ENCODE measurements around the gene PHC2.

Gene PHC2, protein sequence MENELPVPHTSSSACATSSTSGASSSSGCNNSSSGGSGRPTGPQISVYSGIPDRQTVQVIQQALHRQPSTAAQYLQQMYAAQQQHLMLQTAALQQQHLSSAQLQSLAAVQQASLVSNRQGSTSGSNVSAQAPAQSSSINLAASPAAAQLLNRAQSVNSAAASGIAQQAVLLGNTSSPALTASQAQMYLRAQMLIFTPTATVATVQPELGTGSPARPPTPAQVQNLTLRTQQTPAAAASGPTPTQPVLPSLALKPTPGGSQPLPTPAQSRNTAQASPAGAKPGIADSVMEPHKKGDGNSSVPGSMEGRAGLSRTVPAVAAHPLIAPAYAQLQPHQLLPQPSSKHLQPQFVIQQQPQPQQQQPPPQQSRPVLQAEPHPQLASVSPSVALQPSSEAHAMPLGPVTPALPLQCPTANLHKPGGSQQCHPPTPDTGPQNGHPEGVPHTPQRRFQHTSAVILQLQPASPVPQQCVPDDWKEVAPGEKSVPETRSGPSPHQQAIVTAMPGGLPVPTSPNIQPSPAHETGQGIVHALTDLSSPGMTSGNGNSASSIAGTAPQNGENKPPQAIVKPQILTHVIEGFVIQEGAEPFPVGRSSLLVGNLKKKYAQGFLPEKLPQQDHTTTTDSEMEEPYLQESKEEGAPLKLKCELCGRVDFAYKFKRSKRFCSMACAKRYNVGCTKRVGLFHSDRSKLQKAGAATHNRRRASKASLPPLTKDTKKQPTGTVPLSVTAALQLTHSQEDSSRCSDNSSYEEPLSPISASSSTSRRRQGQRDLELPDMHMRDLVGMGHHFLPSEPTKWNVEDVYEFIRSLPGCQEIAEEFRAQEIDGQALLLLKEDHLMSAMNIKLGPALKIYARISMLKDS

DNA sequence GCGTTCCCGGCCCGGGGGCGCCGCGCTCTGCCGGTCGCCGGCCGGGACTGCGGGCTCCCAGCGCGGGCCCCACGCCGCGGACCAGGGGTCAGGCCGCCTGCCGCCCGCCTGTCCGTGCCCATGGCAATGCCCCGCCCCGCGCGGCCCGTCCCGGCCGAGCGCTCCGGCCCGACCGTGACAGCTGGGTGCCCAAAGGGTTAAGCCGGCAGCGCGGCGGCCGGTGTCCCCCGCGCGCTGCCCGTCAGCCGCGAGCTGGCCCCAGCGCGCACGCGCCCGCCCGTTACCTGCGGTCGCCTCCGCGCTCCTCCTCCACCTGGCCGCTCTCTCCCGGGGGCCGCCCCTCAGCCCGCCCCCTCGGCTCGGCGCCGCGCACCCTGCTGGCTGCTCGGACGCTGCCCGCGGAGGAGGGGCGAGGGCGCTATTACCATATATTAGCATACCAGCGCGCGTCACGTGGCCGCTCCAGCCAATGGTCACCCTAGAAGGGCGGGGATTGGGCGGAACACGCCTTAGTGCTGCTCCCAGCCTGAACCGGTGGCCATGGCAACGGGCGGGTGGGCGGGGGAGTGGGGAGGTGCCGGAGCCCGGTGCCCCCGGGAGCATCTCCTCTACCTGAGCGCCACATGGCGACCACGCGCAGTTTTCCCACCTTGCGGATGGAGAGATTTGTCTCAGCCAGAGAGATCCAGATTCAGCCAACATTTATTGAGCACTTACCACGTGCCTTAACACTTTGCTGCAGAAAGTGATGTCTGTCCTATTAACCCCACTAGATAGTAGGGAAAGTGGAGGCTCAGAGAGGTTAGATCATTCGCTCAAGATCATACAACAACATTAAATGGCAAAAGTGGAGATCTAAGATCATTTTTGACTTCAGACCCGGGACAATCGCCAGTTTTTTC lies at the start of gene PHC2:
Gene PHC2 (minus strand): TSS at position 404 of the 902 bp plus-strand sequence. CDS start 55,556 bp downstream, outside the sequence.
- DNase-seq, result peak; percentile 100

DNA sequence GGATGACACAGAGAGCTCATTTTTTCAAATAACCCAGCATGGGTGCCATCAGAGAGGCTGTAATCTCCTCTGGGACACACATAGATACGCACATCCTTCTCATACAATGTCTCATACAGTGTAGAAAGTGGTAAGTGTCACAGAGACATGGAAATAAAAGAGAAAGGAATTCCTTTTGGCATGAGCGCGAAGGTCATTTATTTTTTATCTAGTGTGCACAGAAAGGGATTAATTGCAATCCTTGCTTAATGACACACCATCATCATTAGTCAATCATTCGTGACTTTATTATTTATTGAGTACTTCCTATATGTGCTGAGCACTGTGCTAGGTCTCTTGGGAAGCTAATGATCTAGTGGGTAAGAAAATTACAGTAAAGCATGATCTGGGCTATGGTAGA lies 46.6 kb upstream of the PHC2 start:
- no peak for DNase-seq

DNA sequence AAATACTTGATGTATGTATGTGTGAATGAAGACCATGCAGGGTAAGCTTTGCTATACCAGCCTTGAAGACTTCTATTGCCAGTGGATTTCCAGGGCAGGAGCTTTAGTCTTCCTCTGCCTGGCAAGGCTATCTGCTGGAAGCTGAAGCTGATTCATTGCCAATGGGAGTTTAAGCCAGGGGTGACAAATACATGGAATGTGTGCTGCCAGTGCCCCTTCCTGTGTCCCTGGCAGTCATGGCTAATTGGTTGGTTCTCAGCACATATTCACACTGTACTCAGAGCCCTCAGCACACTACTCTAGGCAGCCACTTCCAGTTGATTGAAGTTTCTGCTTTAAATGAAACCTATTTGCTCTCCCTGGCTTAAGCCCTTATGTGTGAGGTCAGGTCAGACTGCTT lies 43.0 kb upstream of the PHC2 start:
- no peak for DNase-seq

DNA sequence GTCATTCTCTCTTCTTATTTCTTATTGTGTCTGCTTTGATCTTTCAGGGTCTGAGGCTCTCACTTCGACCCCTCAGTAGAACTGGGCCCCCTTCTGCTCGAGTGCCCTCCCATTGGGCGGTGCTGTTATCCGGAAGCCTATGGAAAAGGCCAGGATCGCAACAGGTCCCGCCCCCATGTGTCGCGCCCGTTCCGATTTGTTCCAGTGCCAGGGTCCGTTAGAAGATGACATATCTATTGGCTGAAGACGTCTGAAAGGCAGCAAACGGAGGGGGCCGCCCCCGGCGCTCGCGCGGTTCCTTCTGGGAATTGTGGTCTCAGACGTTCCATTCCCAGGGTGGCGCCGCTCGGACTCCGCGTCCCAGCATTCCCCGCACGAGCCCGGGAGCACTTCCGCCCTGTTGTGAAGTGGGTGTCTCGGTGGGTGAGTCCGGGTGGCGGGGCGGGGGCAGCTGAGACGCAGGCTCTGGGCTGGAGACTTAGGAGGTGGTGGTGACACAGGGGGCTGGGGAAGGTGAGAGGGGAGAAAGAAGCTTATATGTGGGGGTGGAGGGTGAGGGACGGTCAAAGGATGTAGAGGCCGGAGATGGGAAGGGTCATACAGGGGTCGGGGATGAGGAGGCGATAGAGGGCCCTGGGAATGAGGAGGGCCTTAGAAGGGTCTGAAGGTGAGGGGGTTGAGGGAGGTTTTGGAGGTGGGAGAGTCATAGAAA lies 41.5 kb upstream of the PHC2 start, which contains the start of gene ZSCAN20:
Gene ZSCAN20 (plus strand): TSS at position 377 of the 712 bp plus-strand sequence. CDS start 6,644 bp downstream, outside the sequence.
- peak; percentile 94 for DNase-seq

DNA sequence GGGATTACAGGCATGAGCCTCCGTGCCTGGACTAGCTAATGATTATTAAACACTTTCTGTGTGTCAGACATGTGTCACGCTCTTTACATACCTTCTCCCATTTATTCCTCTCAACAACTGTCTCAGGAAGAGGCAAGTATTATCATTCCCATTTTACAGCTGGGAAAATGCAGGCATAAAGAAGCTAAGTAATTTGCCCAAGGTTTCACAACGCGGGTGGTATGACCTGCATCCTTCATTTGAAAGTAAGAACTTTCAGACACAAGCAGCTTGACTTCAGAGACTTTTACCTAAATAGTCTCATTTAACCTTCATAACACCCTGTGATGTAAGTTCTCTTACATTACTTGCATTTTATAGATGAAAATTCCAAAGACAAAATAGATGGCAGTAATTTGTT lies 40.5 kb upstream of the PHC2 start:
- DNase-seq, result no peak

DNA sequence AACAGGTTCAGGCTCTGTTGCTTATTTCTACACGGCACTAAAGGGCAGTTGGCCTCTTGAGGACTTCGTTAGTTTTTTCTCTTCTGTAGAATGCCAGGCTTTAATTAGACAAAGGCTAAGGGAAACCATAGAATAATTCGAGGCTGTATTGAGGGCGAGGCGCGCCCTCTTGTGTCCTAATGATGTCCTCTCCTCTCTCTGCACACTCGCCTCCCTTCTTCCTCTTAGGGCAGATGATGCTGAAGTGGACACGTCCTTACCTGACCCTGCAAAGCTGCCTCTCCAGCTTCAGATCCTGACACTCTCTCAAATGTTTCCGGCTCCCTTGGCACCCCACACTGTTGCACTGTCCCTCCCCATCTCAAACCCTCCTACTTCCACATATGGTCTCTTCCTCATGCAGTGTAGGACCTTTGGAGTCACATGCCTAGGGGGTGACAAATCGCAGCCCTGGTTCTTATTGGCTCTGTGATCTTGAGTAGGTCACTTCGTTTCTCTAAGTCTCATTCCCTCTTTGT lies 39.7 kb upstream of the PHC2 start:
- peak; percentile 87 for DNase-seq

DNA sequence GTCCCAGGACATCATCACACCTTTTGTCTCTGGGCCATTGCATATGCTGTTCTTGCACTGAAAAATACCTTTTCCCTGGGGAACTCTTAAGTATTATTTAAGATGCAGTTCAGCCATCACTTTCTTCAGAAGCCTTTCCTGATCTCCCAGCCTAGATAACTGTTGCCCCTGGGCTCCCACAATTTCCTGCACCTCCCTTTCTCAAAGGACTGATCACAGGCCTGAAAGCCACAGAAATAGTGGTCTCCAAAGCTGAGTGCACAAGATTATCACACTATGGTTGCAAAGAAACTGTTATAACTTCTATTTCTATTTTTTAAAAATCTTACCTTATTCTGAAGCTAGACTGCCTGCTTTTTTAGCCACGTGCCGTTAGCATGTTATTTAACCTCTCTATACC lies 38.8 kb upstream of the PHC2 start:
- DNase-seq, result no peak

DNA sequence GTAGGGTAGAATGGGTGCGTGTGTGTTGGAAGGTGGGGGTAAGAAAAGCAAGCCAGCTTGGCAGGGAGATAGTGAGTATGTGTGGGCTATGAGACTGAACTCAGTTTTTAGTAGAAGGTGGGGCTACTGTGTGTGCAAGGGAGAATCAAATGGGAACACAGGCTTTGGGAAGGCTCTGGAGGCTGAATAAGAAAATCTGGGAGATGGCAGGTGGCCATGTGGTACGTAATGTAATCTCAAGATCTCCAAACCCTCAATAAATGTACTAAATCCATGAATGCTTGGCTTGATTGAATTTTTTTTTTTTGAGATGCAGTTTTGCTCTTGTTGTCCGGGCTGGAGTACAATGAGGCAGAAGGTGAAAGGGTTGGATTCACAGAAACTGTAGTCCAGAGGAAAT lies 38.1 kb upstream of the PHC2 start:
- DNase-seq, result no peak

DNA sequence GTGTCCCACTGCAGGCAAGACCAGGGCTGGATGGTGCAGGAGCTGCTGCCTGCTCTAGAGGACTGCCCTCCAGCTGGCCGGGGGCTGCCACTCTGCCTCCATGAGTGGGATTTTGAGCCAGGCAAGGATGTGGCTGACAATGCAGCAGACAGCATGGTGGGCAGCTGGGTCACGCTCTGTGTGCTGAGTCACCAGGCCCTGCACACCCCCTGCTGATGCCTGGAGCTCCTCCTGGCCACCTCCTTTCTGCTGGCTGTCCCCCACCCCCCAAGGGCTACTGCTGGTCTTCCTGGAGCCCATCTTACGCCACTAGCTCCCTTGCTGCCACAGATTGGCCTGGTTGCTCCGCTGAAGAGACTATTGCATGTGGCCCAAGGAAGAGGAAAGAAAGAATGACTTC lies 37.6 kb upstream of the PHC2 start:
- no peak for DNase-seq

DNA sequence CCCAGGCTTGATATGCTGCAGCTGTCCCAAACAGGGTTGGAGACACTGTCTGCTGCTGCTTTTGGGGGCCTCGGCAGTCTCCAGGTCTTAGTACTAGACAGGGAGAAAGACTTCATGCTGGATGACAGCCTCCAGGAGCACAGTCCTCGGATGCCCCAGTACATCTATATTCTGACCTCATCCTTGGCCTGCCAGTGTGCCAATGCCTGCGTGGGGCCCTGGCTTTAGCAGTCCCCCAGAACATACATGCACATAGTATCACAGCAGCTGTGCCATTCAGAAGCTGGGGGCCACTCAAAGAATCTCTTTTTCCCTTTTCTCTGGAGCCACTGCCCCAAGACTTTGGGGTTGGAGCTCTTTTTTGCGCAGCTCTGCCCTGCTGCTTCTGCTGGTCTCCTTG lies 37.1 kb upstream of the PHC2 start:
- no peak for DNase-seq

DNA sequence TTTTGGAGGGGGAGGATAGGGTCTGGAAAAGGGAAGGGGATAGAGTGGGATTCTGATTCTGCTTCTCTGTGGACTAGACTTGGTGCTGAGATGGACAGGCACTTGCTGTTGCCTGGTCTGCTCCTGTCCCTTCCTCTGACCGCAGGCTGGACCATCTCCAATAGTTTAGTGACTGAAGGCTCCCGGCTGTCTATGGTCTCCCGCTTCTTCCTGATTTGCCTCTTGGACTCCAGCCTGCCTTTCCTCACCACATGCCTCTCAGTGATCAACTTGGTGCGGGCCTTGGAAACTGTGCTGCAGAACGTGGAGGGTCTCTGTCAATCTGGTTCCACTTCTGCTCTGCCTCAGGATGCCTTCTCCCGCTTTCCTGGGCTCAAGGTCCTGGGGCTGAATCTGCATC lies 35.3 kb upstream of the PHC2 start:
- DNase-seq, result no peak

DNA sequence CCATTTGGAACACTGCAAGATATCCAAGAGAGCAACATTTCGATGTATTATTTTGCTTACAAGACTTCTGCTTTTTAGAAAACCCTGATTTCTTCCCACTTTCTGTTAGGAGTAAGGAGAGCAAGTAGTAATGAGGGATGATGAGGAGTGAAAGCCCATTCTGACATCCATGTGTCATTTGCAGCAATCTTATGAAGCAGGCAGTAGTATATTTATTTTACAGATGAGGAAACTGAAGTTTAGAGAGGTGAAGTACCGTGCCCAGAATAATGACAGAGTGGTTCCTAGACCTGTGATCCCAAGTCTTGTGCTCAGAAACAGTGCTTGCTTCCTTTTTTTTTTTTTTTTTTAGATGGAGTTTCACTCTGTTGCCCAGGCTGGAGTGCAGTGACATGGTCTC lies 34.4 kb upstream of the PHC2 start:
- no peak for DNase-seq

DNA sequence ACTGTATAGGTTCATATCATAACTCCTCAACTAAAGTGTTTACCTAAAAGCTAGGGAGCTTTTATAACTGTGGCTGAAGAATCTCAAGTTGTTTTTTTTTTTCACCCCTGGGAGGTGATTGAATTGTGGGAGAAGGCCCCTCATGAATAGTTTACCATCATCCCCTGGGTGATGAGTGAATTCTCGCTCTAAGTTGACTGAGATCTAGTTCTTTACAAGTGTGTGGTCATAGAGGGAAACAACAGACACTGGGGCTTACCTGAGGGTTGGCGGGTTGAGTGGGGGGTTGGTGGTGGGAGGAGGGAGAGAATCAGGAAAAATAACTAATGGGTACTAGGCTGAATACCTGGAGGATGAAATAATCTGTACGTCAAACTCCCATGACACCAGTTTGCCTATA lies 33.7 kb upstream of the PHC2 start:
- DNase-seq, result no peak

DNA sequence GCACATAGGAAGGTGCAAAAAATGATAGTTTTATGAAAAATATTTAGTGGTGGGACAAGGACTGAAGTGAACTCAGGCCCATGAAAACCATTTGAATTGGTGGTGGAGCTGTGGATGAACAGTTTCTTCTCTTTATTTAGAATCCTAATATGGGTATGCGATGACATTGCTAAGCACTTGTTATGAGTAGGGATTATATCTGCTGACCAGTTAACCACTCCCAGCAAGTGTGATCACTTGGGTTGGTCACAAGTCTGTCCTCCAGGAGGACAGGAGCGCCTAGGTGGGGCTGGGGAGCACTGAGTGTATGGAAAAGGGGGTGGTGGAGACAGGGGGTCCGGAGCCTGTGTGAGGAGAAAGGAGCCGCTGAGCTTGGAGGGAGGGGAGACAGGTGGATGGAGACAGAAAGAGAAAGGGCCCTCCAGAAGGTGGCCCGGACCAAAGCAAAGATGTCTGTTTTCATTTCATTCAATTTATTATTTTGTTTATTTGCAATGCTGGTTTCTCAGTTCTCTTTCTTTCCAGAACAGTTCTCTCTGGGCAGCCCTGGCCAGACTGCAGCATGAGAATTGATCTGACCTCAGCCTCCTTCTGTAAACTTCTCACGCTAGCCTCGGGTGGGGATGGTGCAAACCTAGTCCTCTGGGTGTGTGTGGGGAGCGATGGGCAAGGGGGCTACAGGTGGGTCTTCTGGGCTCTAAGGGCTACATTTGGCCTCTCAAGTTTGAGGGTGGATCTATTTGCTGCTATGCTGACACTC lies 31.7 kb upstream of the PHC2 start:
- DNase-seq, result no peak

DNA sequence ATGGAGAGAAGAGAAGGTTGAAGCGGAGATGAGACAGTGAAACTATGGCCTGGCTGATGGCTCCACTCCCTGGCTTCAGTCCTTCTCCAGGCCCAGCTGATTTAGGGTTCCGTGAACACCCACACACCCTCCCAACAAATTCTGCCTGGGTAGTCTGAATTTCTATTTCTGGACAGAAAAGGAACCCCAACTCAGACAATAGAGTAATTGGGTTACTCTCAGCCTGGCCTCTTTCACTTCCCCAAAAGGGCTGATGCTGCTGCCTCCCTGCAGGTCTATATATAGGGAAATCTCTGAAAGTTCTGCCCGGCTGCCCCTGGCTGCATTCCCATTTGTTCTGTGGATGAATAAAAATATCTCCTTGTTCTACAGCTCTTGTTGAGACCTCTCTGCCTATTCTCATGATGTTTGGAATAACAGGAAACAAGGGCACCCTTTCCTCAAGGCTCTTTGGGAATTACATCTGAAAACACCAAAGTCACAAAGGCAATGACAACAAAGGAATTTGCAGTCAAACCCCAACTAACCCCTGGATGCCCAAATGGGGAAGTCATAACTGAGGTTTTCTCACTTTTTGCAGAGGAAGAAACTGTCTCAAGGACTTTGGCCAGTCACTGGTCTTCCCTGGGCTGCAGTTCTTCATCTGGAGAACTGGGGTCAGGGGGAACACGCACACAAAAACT lies 30.2 kb upstream of the PHC2 start:
- peak; percentile 92 for DNase-seq

DNA sequence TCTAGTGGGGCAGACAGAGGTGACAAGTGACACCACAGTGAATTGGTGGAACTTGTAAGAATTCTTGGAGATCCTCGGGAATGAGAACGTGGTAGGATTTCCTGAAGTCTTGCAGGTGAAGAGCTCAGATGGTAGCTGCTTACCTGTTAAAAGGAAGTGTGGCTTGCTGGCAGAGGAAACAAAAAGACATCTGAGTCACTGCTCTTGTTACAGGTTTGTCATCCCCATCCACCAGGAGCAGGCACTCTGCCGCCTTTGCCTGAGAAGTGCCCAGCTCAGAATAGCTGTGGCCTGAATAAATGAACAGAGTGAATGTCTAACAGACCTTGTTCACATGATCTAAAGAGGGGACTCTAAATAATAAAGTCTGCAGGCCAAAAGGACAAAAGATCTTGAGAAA lies 29.2 kb upstream of the PHC2 start:
- peak; percentile 55 for DNase-seq

DNA sequence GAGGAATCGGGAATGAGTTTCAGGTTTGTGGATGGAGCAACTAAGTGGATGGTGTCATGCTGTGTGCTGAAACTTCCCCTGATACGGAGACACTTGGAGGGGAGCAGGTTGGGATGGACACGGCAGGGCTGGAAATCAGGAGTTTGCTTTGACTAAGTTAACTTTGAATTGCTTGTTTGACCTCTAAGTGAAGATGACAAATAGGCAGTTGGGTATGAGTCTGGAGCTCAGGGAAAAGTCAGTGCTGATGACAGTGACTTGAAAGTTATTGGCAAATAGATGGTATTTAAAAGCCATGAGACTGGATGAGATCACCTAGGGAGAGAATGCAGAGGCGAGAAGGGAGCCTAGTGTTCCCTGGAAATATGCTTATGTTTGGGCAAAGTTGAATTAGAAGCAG lies 28.8 kb upstream of the PHC2 start:
- no peak for DNase-seq

DNA sequence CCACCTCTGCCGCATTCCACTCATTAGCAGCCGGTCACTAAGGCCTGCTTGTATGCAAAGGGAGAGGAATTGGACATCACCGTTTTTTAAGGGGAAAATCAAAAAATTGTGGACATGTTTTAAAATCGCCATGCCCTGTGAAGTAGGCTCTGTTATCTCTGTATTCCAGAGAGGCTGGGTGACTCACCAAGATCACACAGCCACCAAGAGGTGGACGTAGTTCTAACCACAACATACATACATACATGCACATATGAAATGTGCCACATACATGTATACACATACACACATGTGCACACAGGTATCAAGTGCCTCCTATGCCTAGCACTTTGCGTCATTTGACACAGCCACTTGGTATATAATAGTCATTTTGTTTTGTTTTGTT lies 25.6 kb upstream of the PHC2 start:
- no peak for DNase-seq

DNA sequence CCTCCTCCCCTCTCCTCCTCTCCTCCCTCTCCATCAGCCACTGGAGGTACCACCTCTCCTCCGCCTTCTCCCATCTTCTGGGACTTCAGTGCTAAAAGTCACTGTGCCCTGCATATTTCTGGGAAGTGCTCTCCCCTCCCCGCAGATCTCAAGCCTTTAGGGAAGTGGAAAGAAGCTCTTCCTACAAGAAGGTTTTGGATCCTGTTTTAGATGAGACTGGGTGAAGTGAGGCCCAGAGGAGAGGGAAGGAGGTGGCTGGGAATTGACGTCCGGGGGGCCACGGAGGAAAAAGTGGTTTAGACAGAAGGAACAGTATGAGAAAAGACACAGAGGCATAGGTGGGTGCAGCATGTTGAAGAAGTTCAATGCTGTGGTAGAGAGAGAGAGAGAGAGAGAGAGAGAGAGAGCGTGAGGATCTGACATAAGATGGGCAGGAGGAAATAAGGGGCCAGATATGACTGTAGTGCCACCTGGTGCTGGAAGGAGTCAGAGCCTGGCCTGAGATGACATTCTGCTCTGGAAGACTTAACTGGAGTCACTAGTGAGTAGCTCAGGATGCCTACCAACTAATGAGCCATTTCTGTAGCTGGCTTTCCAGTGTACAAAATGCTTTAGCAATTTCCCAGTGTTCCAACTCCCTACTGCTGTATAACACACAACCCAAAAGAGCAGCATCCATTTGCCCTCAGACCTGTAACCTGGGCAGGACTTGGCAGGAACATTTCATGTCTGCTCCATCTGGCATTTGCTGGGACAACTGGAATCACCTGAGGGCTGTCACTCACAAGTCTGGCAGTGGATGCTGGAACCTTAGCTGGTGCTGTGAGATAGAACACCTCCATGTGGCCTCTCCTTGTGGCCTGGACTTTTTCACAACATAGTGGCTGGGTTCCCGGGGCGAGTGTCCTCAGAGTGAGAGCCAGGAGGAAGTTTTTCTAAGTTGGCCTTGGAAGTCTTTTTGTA lies 24.9 kb upstream of the PHC2 start:
- DNase-seq, result peak; percentile 82
